HepG2 (cell line): ENCODE data around the gene ZNF597. TPM values are rescaled to one million over a fixed set of nuclear protein-coding genes. Genes with fewer than 3 reads are reported as not detected.

Source experiments
- AGO1 ChIP-seq: fragments of 200-400 bp; formaldehyde crosslinking; IDR thresholded peaks from 2 replicates; pipeline ENCODE4 v1.6.1; 2017; ENCODE audit warnings: mild to moderate bottlenecking, low read depth, low read length, moderate library complexity; ENCODE audit not compliant: poor library complexity, severe bottlenecking
- RBAK ChIP-seq: sonication (generic); formaldehyde crosslinking; IDR thresholded peaks from 2 replicates; pipeline ENCODE4 v1.5.1; 2020; ENCODE audit warnings: mild to moderate bottlenecking, missing genetic modification reagents
- ZBTB8A ChIP-seq: sonication (generic); formaldehyde crosslinking; IDR thresholded peaks from 2 replicates; pipeline ENCODE4 v1.4.0; 2020; ENCODE audit warnings: mild to moderate bottlenecking, low read depth, missing genetic modification reagents, borderline replicate concordance
- ZNF256 ChIP-seq: sonication (generic); formaldehyde crosslinking; conservative IDR thresholded peaks from 2 replicates; pipeline ENCODE4 v1.4.0; 2020; ENCODE audit warnings: missing genetic modification reagents
- ZNF260 ChIP-seq: sonication (generic); formaldehyde crosslinking; IDR thresholded peaks from 2 replicates; pipeline ENCODE4 v1.4.0; 2020; ENCODE audit warnings: missing genetic modification reagents, low read depth, mild to moderate bottlenecking, borderline replicate concordance
- ZNF44 ChIP-seq: sonication (generic); formaldehyde crosslinking; IDR thresholded peaks from 2 replicates; pipeline ENCODE4 v1.5.1; 2020; ENCODE audit warnings: mild to moderate bottlenecking, missing genetic modification reagents
- ZNF780A ChIP-seq: sonication (generic); formaldehyde crosslinking; IDR thresholded peaks from 2 replicates; pipeline ENCODE4 v1.8.0; 2022; ENCODE audit warnings: mild to moderate bottlenecking, missing genetic modification reagents, moderate library complexity
- ZNF816 ChIP-seq: sonication (generic); formaldehyde crosslinking; IDR thresholded peaks from 2 replicates; pipeline ENCODE4 v1.8.0; 2022; ENCODE audit warnings: missing genetic modification reagents, mild to moderate bottlenecking, borderline replicate concordance
- polyA plus RNA-seq, 8 experiments: library from polyadenylated mRNA; depleted of rRNA in 3 of 8; stranded (reverse) in 7 of 8; unstranded in 1 of 8; fragments of >200 nt; fragmentation: Illumina TruSeq in 4 of 8; extraction: Trizol in 4 of 8; gene quantifications; 2 replicates each; pipeline versions ENCODE4 v1.2.1 to v1.2.3, GENCODE V29; 2011 to 2016; ENCODE audit warnings: low read depth in 4 of 8, missing spikeins in 1 of 8, mixed read lengths in 1 of 8; ENCODE audit not compliant: insufficient read depth in 1 of 8
- total RNA-seq, 5 experiments: library from RNA; depleted of rRNA; stranded (reverse); fragments of >200 nt; fragmentation: Illumina TruSeq; extraction: Trizol; gene quantifications; 2 replicates each; pipeline ENCODE4 v1.2.3, GENCODE V29; 2016; ENCODE audit warnings: low read depth in 1 of 5
- TF ChIP-seq, protein P1 (sequence below): sonication (generic); formaldehyde crosslinking; IDR thresholded peaks from 2 replicates; pipeline ENCODE4 v1.5.0; 2020; ENCODE audit warnings: mild to moderate bottlenecking, missing genetic modification reagents, borderline replicate concordance
- TF ChIP-seq, protein P2 (sequence below): sonication (generic); formaldehyde crosslinking; IDR thresholded peaks from 2 replicates; pipeline ENCODE4 v1.4.0; 2020; ENCODE audit warnings: missing genetic modification reagents, borderline replicate concordance
- TF ChIP-seq, protein P3 (sequence below): sonication (generic); formaldehyde crosslinking; IDR thresholded peaks from 2 replicates; pipeline ENCODE4 v1.4.0; 2020; ENCODE audit warnings: mild to moderate bottlenecking, missing genetic modification reagents

Gene ZNF597
- total and polyA plus RNA-seq, 2 of the 13 experiments (the other 11 are each of a cell fraction or from before 2014, with no cell fraction given): 1.3 to 2.4 TPM

DNA sequence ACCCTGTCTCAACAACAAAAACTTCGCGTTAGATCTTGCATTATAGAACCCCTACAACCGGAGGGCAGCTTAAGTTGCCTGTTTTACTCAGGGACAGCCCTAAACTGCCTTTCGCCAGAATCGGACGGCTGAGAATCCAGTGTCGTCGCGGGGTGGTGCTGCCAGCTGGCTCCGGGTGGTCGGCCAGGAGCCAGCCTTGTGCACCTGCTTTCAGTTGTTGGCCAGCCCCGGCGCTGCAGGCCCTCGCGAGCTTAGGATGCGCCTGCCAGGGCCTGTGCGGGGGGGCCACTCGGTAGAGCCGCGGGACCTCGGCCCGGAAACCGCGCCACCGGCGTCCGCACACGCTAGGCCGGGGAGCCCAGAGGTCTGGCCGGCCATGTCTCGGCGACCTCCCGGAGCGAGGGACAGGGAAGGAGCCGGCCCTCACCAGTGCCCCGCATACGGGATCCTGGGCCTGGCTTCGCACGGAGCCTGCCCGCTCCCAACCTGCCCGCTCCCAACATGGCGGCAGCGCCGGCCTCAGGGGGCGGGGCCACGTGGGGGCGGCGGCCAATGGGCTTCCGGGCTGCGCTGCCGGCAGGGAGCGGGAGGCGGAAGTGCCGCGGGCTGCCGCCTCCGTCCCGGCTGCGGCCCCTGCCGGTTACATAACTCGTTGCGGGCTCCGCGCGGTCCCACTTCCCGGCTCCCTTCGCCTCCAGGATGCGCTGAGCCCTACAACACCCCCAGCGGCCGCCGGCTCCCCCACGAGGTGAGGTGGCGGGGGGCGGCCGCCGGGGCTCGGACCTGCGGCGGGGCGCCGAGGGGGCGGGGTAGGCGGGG lies 14.3 kb upstream of the ZNF597 start (continued):
- TF ChIP-seq, protein P1, sequence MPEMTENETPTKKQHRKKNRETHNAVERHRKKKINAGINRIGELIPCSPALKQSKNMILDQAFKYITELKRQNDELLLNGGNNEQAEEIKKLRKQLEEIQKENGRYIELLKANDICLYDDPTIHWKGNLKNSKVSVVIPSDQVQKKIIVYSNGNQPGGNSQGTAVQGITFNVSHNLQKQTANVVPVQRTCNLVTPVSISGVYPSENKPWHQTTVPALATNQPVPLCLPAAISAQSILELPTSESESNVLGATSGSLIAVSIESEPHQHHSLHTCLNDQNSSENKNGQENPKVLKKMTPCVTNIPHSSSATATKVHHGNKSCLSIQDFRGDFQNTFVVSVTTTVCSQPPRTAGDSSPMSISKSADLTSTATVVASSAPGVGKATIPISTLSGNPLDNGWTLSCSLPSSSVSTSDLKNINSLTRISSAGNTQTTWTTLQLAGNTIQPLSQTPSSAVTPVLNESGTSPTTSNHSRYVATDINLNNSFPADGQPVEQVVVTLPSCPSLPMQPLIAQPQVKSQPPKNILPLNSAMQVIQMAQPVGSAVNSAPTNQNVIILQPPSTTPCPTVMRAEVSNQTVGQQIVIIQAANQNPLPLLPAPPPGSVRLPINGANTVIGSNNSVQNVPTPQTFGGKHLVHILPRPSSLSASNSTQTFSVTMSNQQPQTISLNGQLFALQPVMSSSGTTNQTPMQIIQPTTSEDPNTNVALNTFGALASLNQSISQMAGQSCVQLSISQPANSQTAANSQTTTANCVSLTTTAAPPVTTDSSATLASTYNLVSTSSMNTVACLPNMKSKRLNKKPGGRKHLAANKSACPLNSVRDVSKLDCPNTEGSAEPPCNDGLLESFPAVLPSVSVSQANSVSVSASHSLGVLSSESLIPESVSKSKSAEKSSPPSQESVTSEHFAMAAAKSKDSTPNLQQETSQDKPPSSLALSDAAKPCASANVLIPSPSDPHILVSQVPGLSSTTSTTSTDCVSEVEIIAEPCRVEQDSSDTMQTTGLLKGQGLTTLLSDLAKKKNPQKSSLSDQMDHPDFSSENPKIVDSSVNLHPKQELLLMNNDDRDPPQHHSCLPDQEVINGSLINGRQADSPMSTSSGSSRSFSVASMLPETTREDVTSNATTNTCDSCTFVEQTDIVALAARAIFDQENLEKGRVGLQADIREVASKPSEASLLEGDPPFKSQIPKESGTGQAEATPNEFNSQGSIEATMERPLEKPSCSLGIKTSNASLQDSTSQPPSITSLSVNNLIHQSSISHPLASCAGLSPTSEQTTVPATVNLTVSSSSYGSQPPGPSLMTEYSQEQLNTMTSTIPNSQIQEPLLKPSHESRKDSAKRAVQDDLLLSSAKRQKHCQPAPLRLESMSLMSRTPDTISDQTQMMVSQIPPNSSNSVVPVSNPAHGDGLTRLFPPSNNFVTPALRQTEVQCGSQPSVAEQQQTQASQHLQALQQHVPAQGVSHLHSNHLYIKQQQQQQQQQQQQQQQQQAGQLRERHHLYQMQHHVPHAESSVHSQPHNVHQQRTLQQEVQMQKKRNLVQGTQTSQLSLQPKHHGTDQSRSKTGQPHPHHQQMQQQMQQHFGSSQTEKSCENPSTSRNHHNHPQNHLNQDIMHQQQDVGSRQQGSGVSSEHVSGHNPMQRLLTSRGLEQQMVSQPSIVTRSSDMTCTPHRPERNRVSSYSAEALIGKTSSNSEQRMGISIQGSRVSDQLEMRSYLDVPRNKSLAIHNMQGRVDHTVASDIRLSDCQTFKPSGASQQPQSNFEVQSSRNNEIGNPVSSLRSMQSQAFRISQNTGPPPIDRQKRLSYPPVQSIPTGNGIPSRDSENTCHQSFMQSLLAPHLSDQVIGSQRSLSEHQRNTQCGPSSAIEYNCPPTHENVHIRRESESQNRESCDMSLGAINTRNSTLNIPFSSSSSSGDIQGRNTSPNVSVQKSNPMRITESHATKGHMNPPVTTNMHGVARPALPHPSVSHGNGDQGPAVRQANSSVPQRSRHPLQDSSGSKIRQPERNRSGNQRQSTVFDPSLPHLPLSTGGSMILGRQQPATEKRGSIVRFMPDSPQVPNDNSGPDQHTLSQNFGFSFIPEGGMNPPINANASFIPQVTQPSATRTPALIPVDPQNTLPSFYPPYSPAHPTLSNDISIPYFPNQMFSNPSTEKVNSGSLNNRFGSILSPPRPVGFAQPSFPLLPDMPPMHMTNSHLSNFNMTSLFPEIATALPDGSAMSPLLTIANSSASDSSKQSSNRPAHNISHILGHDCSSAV (CRISPR knock-in tag): no peak
- no peak for TF ChIP-seq ZNF260 (CRISPR knock-in tag)
- no peak for TF ChIP-seq RBAK
- TF ChIP-seq, protein P2, sequence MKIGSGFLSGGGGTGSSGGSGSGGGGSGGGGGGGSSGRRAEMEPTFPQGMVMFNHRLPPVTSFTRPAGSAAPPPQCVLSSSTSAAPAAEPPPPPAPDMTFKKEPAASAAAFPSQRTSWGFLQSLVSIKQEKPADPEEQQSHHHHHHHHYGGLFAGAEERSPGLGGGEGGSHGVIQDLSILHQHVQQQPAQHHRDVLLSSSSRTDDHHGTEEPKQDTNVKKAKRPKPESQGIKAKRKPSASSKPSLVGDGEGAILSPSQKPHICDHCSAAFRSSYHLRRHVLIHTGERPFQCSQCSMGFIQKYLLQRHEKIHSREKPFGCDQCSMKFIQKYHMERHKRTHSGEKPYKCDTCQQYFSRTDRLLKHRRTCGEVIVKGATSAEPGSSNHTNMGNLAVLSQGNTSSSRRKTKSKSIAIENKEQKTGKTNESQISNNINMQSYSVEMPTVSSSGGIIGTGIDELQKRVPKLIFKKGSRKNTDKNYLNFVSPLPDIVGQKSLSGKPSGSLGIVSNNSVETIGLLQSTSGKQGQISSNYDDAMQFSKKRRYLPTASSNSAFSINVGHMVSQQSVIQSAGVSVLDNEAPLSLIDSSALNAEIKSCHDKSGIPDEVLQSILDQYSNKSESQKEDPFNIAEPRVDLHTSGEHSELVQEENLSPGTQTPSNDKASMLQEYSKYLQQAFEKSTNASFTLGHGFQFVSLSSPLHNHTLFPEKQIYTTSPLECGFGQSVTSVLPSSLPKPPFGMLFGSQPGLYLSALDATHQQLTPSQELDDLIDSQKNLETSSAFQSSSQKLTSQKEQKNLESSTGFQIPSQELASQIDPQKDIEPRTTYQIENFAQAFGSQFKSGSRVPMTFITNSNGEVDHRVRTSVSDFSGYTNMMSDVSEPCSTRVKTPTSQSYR (CRISPR knock-in tag): no peak
- no peak for TF ChIP-seq ZNF816 (CRISPR knock-in tag)
- TF ChIP-seq AGO1: peak; percentile 51
- no peak for TF ChIP-seq ZNF780A (CRISPR knock-in tag)
- TF ChIP-seq, protein P3, sequence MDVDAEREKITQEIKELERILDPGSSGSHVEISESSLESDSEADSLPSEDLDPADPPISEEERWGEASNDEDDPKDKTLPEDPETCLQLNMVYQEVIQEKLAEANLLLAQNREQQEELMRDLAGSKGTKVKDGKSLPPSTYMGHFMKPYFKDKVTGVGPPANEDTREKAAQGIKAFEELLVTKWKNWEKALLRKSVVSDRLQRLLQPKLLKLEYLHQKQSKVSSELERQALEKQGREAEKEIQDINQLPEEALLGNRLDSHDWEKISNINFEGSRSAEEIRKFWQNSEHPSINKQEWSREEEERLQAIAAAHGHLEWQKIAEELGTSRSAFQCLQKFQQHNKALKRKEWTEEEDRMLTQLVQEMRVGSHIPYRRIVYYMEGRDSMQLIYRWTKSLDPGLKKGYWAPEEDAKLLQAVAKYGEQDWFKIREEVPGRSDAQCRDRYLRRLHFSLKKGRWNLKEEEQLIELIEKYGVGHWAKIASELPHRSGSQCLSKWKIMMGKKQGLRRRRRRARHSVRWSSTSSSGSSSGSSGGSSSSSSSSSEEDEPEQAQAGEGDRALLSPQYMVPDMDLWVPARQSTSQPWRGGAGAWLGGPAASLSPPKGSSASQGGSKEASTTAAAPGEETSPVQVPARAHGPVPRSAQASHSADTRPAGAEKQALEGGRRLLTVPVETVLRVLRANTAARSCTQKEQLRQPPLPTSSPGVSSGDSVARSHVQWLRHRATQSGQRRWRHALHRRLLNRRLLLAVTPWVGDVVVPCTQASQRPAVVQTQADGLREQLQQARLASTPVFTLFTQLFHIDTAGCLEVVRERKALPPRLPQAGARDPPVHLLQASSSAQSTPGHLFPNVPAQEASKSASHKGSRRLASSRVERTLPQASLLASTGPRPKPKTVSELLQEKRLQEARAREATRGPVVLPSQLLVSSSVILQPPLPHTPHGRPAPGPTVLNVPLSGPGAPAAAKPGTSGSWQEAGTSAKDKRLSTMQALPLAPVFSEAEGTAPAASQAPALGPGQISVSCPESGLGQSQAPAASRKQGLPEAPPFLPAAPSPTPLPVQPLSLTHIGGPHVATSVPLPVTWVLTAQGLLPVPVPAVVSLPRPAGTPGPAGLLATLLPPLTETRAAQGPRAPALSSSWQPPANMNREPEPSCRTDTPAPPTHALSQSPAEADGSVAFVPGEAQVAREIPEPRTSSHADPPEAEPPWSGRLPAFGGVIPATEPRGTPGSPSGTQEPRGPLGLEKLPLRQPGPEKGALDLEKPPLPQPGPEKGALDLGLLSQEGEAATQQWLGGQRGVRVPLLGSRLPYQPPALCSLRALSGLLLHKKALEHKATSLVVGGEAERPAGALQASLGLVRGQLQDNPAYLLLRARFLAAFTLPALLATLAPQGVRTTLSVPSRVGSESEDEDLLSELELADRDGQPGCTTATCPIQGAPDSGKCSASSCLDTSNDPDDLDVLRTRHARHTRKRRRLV (CRISPR knock-in tag): no peak
- no peak; the same call in 1 of the 2 replicates for TF ChIP-seq ZNF44 (CRISPR knock-in tag)
- TF ChIP-seq ZNF256: 0 out of 2 replicates have a peak, but pooled peaks have one; percentile 56
- TF ChIP-seq ZBTB8A (CRISPR knock-in tag): no peak
